ENCODE data around the gene RNF187. TPM values are rescaled to one million over a fixed set of nuclear protein-coding genes. Genes with fewer than 3 reads are reported as not detected.
A peak's percentile ranks its signal among the peaks of the same experiment; 100 is the strongest.

RNF187 gene
- total RNA-seq, 1 experiment from 2014 or later, result 63.4 TPM

DNA sequence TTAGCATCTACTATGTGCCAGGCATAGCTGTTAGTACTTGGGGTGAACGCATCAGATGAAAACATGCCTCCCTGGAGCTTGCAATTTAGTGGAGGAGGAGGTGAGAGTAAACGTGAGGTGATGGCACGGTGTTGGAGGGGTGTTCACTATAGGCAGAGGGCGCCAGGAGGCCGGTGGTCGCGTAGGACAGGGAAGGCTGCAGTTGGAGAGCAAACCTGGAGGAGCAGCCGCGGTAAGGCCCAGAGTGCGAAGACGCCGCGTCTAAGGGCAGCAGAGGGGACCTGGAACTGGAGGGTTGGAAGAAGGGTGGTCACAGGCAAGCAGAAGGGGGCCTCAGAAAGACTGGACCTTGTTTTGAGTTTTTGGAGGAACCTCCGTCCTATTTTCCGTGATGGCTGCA, 40.3 kb upstream of the RNF187 start:
- Histone ChIP-seq H3K56ac (ENCODE audit: insufficient read length, low read depth, low read length) (no peak overlapping the region), H4K5ac (ENCODE audit: insufficient read length, low read depth, low read length) (no peak overlapping the region), H3K4me2 (ENCODE audit: insufficient read depth, insufficient read length, low read length) (peak overlapping the region; percentile 48), H3K27me3 (ENCODE audit: insufficient read depth, low read length) (peaks cover 29% of the 10 kb centered on the region; the same call in 1 of the 2 replicates), H3K9ac (ENCODE audit: extremely low read depth, insufficient read length, low read length) (no peak overlapping the region), H2BK12ac (ENCODE audit: insufficient read length, low read depth, low read length) (no peak overlapping the region), H2AFZ (ENCODE audit: low read length) (no peak overlapping the region), H3T11ph (ENCODE audit: low read length) (no peak overlapping the region), H2BK5ac (ENCODE audit: insufficient read length, low read length) (no peak overlapping the region), H2AK5ac (ENCODE audit: insufficient read length, low read length) (no peak overlapping the region), H2BK20ac (ENCODE audit: low read depth, low read length, poor library complexity, severe bottlenecking) (no peak overlapping the region), H2BK120ac (ENCODE audit: low read depth, low read length, poor library complexity, severe bottlenecking) (no peak overlapping the region), H3K79me2 (ENCODE audit: insufficient read depth, low read length) (no peaks in the 10 kb centered on the region), H3K79me1 (ENCODE audit: insufficient read depth, low read depth, low read length, poor library complexity, severe bottlenecking) (no peaks in the 10 kb centered on the region), H3K14ac (ENCODE audit: insufficient read depth, low read length) (no peak overlapping the region), H4K20me1 (ENCODE audit: control insufficient read depth, insufficient read depth, insufficient read length) (no peaks in the 10 kb centered on the region), H3K23me2 (ENCODE audit: insufficient read length, low read depth, low read length, poor library complexity, severe bottlenecking) (no peaks in the 10 kb centered on the region), H4K8ac (replicated peaks; ENCODE audit: insufficient read length, low read depth, low read length) (no peak overlapping the region), H3K4ac (ENCODE audit: low read depth, low read length) (no peak overlapping the region), H3K4me1 (ENCODE audit: insufficient read depth, low read length) (peaks cover 2% of the 10 kb centered on the region; the same call in 1 of the 2 replicates), H3K18ac (ENCODE audit: insufficient read length, low read depth, low read length) (no peak overlapping the region), H3K27ac (ENCODE audit: insufficient read length, low read depth, low read length) (no peak overlapping the region), H3K23ac (ENCODE audit: insufficient read length, low read depth, low read length) (no peak overlapping the region), H2BK15ac (ENCODE audit: low read depth, low read length) (no peak overlapping the region), H4K91ac (ENCODE audit: insufficient read length, low read depth, low read length) (no peak overlapping the region), H3K9me3 (ENCODE audit: control insufficient read depth, low read depth, low read length) (no peaks in the 10 kb centered on the region)
- H3K4me1 Mint-ChIP-seq, result peaks cover 22 to 25% of the 10 kb centered on the region in 2 experiments
- DNase-seq, result peak; percentile 73
- H3K9me3 Mint-ChIP-seq, result no peaks in the 10 kb centered on the region; a peak in 2 of 5 replicates
- H3K27ac Mint-ChIP-seq, result no peak overlapping the region
- H3K4me3 Mint-ChIP-seq, result peak overlapping the region; percentile 74 to 85
- peaks cover 86% of the 10 kb centered on the region for H3K27me3 Mint-ChIP-seq (ENCODE audit: low read depth)
- peak; percentile 17; the same call in 1 of the 3 replicates for TF ChIP-seq CTCF (conservative IDR thresholded peaks at IDR 0.05)
- no CpG with 5 or more reads among the region's 15 CpGs for WGBS (ENCODE audit: extremely low coverage, insufficient read length, low lambda C conversion rate)
- no peaks in the 10 kb centered on the region for H3K36me3 Mint-ChIP-seq (ENCODE audit: insufficient read depth in 1 of 3, low read depth in 3 of 3)

Measured in H9 (cell line).